WTC11 (cell line): ENCODE results near the gene SKAP2. TPM values are rescaled to one million over a fixed set of nuclear protein-coding genes. Genes with fewer than 3 reads are reported as not detected.

Experiments used
- ATAC-seq: fragments of 200-7000 bp; cut with Tn5 transposase; 2 replicates; pipeline ENCODE4 v1.10.0; 2021; ENCODE audit warnings: mild to moderate bottlenecking, moderate library complexity
- CTCF ChIA-PET: fragments of 300-600 bp; sonication (Branson Sonifier 250); formaldehyde crosslinking; loops from one replicate; lab custom pipeline; 2021; ENCODE audit warnings: antibody characterized with exemption; lab: Charles Lee
- POLR2A ChIA-PET: fragments of 350-600 bp; sonication (Branson Sonifier 250); formaldehyde crosslinking; loops from one replicate; lab custom pipeline; 2021; ENCODE audit warnings: antibody characterized with exemption; lab: Charles Lee
- DNase-seq: peaks from one replicate; pipeline ENCODE4 v3.0.0; 2021; ENCODE audit warnings: low spot score
- H3K27ac Mint-ChIP-seq: 2 replicates; pipeline ENCODE4 v1.8.0; 2021; ENCODE audit warnings: mixed read lengths
- H3K27me3 Mint-ChIP-seq: 2 replicates; pipeline ENCODE4 v1.8.0; 2021; ENCODE audit warnings: low read depth, mild to moderate bottlenecking, moderate library complexity, mixed read lengths
- H3K36me3 Mint-ChIP-seq: 2 replicates; pipeline ENCODE4 v1.8.0; 2021; ENCODE audit warnings: mixed read lengths
- H3K4me1 Mint-ChIP-seq: 2 replicates; pipeline ENCODE4 v1.8.0; 2022; ENCODE audit warnings: mixed read lengths
- H3K4me3 Mint-ChIP-seq: 2 replicates; pipeline ENCODE4 v1.8.0; 2021; ENCODE audit warnings: mild to moderate bottlenecking, moderate library complexity, mixed read lengths
- H3K9me3 Mint-ChIP-seq: 2 replicates; pipeline ENCODE4 v1.8.0; 2021; ENCODE audit warnings: mixed read lengths
- ELF4 ChIP-seq: sonication (generic); formaldehyde crosslinking; IDR thresholded peaks from 2 replicates; pipeline ENCODE4 v1.8.1; 2022; ENCODE audit warnings: low read depth, mild to moderate bottlenecking, moderate library complexity, missing genetic modification reagents
- GTF2I ChIP-seq: fragments of 250-450 bp; sonication (Bioruptor Pico); conservative IDR thresholded peaks from 2 replicates; pipeline ENCODE4 v1.4.0; 2021; ENCODE audit warnings: mild to moderate bottlenecking
- HMGA2 ChIP-seq: fragments of 250-450 bp; sonication (Bioruptor Pico); IDR thresholded peaks from 2 replicates; pipeline ENCODE4 v1.4.0; 2021; ENCODE audit warnings: mild to moderate bottlenecking, moderate library complexity
- IRF2 ChIP-seq: sonication (generic); formaldehyde crosslinking; IDR thresholded peaks from 2 replicates; pipeline ENCODE4 v1.8.0; 2022; ENCODE audit warnings: low read depth, missing genetic modification reagents, borderline replicate concordance
- KAT7 ChIP-seq: sonication (generic); formaldehyde crosslinking; IDR thresholded peaks from 2 replicates; pipeline ENCODE4 v1.8.1; 2023; ENCODE audit warnings: missing genetic modification reagents, mild to moderate bottlenecking, borderline replicate concordance
- OVOL2 ChIP-seq: fragments of 250-450 bp; sonication (Bioruptor Pico); IDR thresholded peaks from 2 replicates; pipeline ENCODE4 v1.9.0; 2021; ENCODE audit warnings: mild to moderate bottlenecking, borderline replicate concordance
- RELA ChIP-seq: sonication (generic); formaldehyde crosslinking; IDR thresholded peaks from 2 replicates; pipeline ENCODE4 v1.8.1; 2022; ENCODE audit warnings: missing genetic modification reagents, mild to moderate bottlenecking, borderline replicate concordance
- SOX15 ChIP-seq: fragments of 250-450 bp; sonication (Bioruptor Pico); IDR thresholded peaks from 2 replicates; pipeline ENCODE4 v1.9.0; 2021; ENCODE audit warnings: mild to moderate bottlenecking
- TCF7 ChIP-seq: sonication (generic); formaldehyde crosslinking; IDR thresholded peaks from 2 replicates; pipeline ENCODE4 v1.8.0; 2022; ENCODE audit warnings: mild to moderate bottlenecking, low read depth, missing genetic modification reagents, moderate library complexity
- ZBTB21 ChIP-seq: sonication (generic); formaldehyde crosslinking; IDR thresholded peaks from 2 replicates; pipeline ENCODE4 v1.8.1; 2023; ENCODE audit warnings: mild to moderate bottlenecking, missing genetic modification reagents, borderline replicate concordance
- ZNF263 ChIP-seq: sonication (generic); formaldehyde crosslinking; IDR thresholded peaks from 2 replicates; pipeline ENCODE4 v1.8.1; 2022; ENCODE audit warnings: low read depth, mild to moderate bottlenecking, moderate library complexity, missing genetic modification reagents
- ZNF423 ChIP-seq: fragments of 250-450 bp; sonication (Bioruptor Pico); IDR thresholded peaks from 2 replicates; pipeline ENCODE4 v2.1.2; 2022; ENCODE audit warnings: mild to moderate bottlenecking, moderate library complexity
- ZNF671 ChIP-seq: fragments of 250-450 bp; sonication (Bioruptor Pico); IDR thresholded peaks from 2 replicates; pipeline ENCODE4 v1.8.0; 2021; ENCODE audit warnings: mild to moderate bottlenecking
- total RNA-seq: library from RNA; stranded (reverse); gene quantifications from 3 replicates; pipeline ENCODE4 v1.2.3, GENCODE V29; 2021
- TF ChIP-seq, protein P1 (sequence below): fragments of 250-450 bp; sonication (Bioruptor Pico); IDR thresholded peaks from 2 replicates; pipeline ENCODE4 v1.9.0; 2021; ENCODE audit warnings: mild to moderate bottlenecking, borderline replicate concordance
- TF ChIP-seq, protein P2 (sequence below): sonication (generic); formaldehyde crosslinking; IDR thresholded peaks from 2 replicates; pipeline ENCODE4 v1.8.0; 2022; ENCODE audit warnings: mild to moderate bottlenecking, missing genetic modification reagents
- TF ChIP-seq, protein P3 (sequence below): fragments of 250-450 bp; sonication (Bioruptor Pico); IDR thresholded peaks from 2 replicates; pipeline ENCODE4 v1.9.0; 2021; ENCODE audit warnings: mild to moderate bottlenecking
- TF ChIP-seq, protein P4 (sequence below): sonication (generic); formaldehyde crosslinking; IDR thresholded peaks from 2 replicates; pipeline ENCODE4 v1.8.1; 2023; ENCODE audit warnings: mild to moderate bottlenecking, missing genetic modification reagents
- TF ChIP-seq, protein P5 (sequence below): sonication (generic); formaldehyde crosslinking; IDR thresholded peaks from 2 replicates; pipeline ENCODE4 v1.8.0; 2023; ENCODE audit warnings: missing genetic modification reagents
- TF ChIP-seq, protein P6 (sequence below): sonication (generic); formaldehyde crosslinking; IDR thresholded peaks from 2 replicates; pipeline ENCODE4 v1.8.0; 2022; ENCODE audit warnings: mild to moderate bottlenecking, missing genetic modification reagents
- TF ChIP-seq, protein P7 (sequence below): sonication (generic); formaldehyde crosslinking; IDR thresholded peaks from 2 replicates; pipeline ENCODE4 v1.8.1; 2022; ENCODE audit warnings: low read depth, missing genetic modification reagents, borderline replicate concordance
- TF ChIP-seq, protein P8 (sequence below): fragments of 250-450 bp; sonication (Bioruptor Pico); IDR thresholded peaks from 2 replicates; pipeline ENCODE4 v1.9.0; 2021; ENCODE audit warnings: moderate library complexity, mild to moderate bottlenecking, inconsistent platforms, borderline replicate concordance

The SKAP2 gene
- total RNA-seq, 1 experiment from 2014 or later, result 2.5 TPM

DNA sequence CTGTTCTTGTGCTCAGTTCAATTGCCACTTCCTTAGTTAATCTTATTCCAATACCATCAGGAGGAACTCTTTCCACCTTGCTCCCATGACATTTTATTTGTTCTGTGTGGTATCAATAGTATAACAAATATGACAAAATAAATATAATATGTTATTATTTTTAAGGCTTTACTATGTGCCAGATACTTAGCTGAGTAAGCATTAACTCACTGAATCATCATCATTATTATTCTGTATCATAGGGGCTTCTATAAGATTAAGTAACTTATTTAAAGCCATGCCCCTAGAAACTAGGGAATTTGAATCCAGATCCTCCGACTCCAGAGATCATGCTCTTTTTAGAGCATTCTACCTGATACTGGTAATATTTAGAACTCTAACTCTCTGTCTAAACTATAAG, 33.5 kb upstream of the SKAP2 start:
- H3K36me3 Mint-ChIP-seq, result no peaks in the 10 kb centered on the region
- CTCF ChIA-PET, result no interaction called here

DNA sequence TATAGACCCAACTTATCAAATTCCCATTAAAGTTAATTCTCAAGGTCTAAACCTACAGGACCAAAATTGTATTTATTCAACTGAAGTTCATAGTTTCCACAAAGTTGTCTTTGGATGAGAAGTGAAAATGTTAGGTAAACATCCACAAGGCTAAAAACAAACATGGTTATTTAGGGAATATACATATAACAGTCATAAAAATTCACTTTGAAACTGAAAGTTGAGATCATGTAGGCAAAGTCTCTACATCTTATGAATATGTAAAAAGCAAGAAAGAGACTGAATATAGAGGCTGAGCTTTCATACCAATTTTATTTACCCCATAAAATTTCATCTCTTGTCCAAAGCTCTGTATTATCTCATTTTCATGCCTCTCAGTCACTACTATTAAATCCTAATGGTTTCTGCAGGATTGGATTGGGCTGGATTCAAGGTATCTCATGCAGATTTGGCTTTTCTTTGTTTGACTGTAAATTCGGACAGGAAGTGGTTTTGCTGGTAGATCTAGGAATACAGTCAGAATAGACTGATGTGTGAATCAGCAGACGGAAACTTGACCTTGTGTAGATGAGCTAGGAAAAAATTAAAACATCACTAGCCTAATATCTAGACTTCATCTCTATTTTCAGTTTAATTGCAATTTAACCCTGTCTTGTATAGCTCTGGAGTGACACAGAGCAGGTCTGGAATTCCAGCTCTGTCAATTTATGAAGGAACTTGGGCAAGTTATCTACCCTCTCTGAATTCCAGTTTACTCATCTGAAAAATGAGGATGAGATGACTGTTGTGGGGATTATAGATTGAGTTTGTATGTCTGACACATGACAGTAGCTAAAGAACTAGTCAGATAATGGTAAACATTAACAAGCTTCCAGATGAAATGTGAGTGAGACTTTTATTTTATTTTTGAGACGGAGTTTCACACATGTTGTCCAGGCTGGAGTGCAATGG, 27.3 kb upstream of the SKAP2 start:
- ChIA-PET POLR2A (interaction anchor here (0.6 kb wide), 1 partner anchor 20 kb away, joined by 3 read pairs; no protein-coding TSS in a partner anchor), CTCF (no interaction called here)
- Mint-ChIP-seq H3K36me3 (no peaks in the 10 kb centered on the region), H3K27ac (no peak overlapping the region), H3K4me1 (no peaks in the 10 kb centered on the region), H3K4me3 (no peak overlapping the region), H3K9me3 (no peaks in the 10 kb centered on the region), H3K27me3 (no peaks in the 10 kb centered on the region; the same call in 1 of the 2 replicates)
- DNase-seq (no peak), ATAC-seq (no peak)
- TF ChIP-seq KAT7 (CRISPR knock-in tag), result no peak
- no peak for TF ChIP-seq ZNF423 (CRISPR knock-in tag)
- no peak for TF ChIP-seq ZNF263 (CRISPR knock-in tag)
- no peak for TF ChIP-seq RELA (CRISPR knock-in tag)
- TF ChIP-seq, protein P1, sequence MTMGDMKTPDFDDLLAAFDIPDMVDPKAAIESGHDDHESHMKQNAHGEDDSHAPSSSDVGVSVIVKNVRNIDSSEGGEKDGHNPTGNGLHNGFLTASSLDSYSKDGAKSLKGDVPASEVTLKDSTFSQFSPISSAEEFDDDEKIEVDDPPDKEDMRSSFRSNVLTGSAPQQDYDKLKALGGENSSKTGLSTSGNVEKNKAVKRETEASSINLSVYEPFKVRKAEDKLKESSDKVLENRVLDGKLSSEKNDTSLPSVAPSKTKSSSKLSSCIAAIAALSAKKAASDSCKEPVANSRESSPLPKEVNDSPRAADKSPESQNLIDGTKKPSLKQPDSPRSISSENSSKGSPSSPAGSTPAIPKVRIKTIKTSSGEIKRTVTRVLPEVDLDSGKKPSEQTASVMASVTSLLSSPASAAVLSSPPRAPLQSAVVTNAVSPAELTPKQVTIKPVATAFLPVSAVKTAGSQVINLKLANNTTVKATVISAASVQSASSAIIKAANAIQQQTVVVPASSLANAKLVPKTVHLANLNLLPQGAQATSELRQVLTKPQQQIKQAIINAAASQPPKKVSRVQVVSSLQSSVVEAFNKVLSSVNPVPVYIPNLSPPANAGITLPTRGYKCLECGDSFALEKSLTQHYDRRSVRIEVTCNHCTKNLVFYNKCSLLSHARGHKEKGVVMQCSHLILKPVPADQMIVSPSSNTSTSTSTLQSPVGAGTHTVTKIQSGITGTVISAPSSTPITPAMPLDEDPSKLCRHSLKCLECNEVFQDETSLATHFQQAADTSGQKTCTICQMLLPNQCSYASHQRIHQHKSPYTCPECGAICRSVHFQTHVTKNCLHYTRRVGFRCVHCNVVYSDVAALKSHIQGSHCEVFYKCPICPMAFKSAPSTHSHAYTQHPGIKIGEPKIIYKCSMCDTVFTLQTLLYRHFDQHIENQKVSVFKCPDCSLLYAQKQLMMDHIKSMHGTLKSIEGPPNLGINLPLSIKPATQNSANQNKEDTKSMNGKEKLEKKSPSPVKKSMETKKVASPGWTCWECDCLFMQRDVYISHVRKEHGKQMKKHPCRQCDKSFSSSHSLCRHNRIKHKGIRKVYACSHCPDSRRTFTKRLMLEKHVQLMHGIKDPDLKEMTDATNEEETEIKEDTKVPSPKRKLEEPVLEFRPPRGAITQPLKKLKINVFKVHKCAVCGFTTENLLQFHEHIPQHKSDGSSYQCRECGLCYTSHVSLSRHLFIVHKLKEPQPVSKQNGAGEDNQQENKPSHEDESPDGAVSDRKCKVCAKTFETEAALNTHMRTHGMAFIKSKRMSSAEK (CRISPR knock-in tag), result no peak

More for the DNA sequence above, 33.5 kb upstream of the SKAP2 start:
- Mint-ChIP-seq H3K4me1 (no peaks in the 10 kb centered on the region), H3K27me3 (no peaks in the 10 kb centered on the region; the same call in 1 of the 2 replicates), H3K9me3 (no peaks in the 10 kb centered on the region), H3K4me3 (no peak overlapping the region), H3K27ac (no peak overlapping the region)
- POLR2A ChIA-PET, result no interaction called here
- TF ChIP-seq, protein P2, sequence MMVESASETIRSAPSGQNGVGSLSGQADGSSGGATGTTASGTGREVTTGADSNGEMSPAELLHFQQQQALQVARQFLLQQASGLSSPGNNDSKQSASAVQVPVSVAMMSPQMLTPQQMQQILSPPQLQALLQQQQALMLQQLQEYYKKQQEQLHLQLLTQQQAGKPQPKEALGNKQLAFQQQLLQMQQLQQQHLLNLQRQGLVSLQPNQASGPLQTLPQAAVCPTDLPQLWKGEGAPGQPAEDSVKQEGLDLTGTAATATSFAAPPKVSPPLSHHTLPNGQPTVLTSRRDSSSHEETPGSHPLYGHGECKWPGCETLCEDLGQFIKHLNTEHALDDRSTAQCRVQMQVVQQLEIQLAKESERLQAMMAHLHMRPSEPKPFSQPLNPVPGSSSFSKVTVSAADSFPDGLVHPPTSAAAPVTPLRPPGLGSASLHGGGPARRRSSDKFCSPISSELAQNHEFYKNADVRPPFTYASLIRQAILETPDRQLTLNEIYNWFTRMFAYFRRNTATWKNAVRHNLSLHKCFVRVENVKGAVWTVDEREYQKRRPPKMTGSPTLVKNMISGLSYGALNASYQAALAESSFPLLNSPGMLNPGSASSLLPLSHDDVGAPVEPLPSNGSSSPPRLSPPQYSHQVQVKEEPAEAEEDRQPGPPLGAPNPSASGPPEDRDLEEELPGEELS (CRISPR knock-in tag), result no peak
- TF ChIP-seq HMGA2 (CRISPR knock-in tag), result no peak
- no peak for TF ChIP-seq TCF7 (CRISPR knock-in tag)
- no peak for TF ChIP-seq SOX15 (CRISPR knock-in tag)
- no peak for TF ChIP-seq OVOL2 (CRISPR knock-in tag)
- TF ChIP-seq, protein P3, sequence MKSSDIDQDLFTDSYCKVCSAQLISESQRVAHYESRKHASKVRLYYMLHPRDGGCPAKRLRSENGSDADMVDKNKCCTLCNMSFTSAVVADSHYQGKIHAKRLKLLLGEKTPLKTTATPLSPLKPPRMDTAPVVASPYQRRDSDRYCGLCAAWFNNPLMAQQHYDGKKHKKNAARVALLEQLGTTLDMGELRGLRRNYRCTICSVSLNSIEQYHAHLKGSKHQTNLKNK (CRISPR knock-in tag), result no peak
- TF ChIP-seq, protein P4, sequence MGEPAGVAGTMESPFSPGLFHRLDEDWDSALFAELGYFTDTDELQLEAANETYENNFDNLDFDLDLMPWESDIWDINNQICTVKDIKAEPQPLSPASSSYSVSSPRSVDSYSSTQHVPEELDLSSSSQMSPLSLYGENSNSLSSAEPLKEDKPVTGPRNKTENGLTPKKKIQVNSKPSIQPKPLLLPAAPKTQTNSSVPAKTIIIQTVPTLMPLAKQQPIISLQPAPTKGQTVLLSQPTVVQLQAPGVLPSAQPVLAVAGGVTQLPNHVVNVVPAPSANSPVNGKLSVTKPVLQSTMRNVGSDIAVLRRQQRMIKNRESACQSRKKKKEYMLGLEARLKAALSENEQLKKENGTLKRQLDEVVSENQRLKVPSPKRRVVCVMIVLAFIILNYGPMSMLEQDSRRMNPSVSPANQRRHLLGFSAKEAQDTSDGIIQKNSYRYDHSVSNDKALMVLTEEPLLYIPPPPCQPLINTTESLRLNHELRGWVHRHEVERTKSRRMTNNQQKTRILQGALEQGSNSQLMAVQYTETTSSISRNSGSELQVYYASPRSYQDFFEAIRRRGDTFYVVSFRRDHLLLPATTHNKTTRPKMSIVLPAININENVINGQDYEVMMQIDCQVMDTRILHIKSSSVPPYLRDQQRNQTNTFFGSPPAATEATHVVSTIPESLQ (CRISPR knock-in tag), result no peak
- no peak for TF ChIP-seq ZBTB21 (CRISPR knock-in tag)
- TF ChIP-seq ELF4, result no peak
- no peak for TF ChIP-seq ZNF671 (CRISPR knock-in tag)
- TF ChIP-seq, protein P5, sequence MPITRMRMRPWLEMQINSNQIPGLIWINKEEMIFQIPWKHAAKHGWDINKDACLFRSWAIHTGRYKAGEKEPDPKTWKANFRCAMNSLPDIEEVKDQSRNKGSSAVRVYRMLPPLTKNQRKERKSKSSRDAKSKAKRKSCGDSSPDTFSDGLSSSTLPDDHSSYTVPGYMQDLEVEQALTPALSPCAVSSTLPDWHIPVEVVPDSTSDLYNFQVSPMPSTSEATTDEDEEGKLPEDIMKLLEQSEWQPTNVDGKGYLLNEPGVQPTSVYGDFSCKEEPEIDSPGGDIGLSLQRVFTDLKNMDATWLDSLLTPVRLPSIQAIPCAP (CRISPR knock-in tag), result no peak
- TF ChIP-seq, protein P6, sequence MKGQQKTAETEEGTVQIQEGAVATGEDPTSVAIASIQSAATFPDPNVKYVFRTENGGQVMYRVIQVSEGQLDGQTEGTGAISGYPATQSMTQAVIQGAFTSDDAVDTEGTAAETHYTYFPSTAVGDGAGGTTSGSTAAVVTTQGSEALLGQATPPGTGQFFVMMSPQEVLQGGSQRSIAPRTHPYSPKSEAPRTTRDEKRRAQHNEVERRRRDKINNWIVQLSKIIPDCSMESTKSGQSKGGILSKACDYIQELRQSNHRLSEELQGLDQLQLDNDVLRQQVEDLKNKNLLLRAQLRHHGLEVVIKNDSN (CRISPR knock-in tag), result no peak
- TF ChIP-seq ZNF423 (CRISPR knock-in tag), result no peak
- no peak for TF ChIP-seq GTF2I (CRISPR knock-in tag)
- TF ChIP-seq, protein P7, sequence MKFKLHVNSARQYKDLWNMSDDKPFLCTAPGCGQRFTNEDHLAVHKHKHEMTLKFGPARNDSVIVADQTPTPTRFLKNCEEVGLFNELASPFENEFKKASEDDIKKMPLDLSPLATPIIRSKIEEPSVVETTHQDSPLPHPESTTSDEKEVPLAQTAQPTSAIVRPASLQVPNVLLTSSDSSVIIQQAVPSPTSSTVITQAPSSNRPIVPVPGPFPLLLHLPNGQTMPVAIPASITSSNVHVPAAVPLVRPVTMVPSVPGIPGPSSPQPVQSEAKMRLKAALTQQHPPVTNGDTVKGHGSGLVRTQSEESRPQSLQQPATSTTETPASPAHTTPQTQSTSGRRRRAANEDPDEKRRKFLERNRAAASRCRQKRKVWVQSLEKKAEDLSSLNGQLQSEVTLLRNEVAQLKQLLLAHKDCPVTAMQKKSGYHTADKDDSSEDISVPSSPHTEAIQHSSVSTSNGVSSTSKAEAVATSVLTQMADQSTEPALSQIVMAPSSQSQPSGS (CRISPR knock-in tag), result no peak
- TF ChIP-seq, protein P8, sequence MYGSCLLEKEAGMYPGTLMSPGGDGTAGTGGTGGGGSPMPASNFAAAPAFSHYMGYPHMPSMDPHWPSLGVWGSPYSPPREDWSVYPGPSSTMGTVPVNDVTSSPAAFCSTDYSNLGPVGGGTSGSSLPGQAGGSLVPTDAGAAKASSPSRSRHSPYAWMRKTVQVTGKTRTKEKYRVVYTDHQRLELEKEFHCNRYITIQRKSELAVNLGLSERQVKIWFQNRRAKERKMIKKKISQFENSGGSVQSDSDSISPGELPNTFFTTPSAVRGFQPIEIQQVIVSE (CRISPR knock-in tag), result no peak
- TF ChIP-seq IRF2 (CRISPR knock-in tag), result no peak
- no peak for ATAC-seq
- DNase-seq, result no peak
